Measurements from ENCODE around the gene CSTB. TPM values are rescaled to one million over a fixed set of nuclear protein-coding genes. Genes with fewer than 3 reads are reported as not detected.

CSTB gene
- total RNA-seq (2022; extraction: Qiagen RNA extraction; ENCODE audit: low read depth) = 81.7 to 101 TPM (median 88.1 TPM) in 5 replicates

DNA sequence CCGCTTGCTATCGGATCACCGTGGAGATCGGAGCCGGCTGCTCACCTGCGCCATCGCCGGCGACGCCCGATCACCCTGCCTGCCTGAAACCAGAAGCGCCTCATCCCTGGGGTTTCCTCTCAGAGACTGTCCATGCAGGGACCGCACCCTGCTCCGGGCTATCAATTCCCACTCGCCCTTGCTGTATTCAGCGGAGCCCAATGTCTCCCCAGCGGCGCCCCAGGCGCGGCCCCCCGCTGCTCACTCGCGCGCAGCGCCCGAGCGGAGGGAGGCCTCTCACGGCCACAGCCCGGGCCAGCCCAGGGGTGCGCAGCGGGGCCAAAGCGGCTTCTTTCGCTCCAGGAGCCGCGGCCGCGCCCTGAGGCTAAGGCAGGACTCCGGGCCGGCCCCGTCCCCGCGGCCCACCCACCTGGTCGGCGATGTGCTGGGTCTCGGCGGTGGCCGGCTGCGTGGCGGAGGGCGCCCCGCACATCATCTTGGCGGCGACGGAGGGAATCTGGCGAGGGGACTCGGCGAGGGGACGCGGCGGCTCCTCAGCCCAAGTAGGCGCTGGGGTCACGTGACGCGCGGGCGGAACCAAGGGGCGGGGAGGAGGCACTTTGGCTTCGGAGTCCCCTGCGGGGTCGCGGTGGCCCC, at the start of gene CSTB:
Gene CSTB (minus strand): TSS at position 514 of the 636 bp plus-strand sequence. CDS start 39 bp downstream, at position 475.

GRCh38 chr21:43789276-43790009, 13.3 kb upstream of the CSTB start, which contains the start of gene RRP1:
TSS of gene RRP1 (plus strand) at chr21:43789577. CDS start at chr21:43789630, 53 bp downstream.

Other genes with a start within 250 kb of the CSTB start
- 0.79 to 1.9 TPM (median 1.7 TPM) in 5 replicates for gene HSF2BP, start 116.8 kb downstream of the CSTB start, total RNA-seq (2022; extraction: Qiagen RNA extraction; ENCODE audit: low read depth)
- gene RRP1B, start 116.7 kb downstream of the CSTB start, total RNA-seq (2022; extraction: Qiagen RNA extraction; ENCODE audit: low read depth) = 32.3 to 40.8 TPM (median 37.1 TPM) in 5 replicates
- gene PDXK, start 57.2 kb downstream of the CSTB start, total RNA-seq (2022; extraction: Qiagen RNA extraction; ENCODE audit: low read depth) = 210 to 366 TPM (median 342 TPM) in 5 replicates
- gene RRP1, start 13.3 kb upstream of the CSTB start, total RNA-seq (2022; extraction: Qiagen RNA extraction; ENCODE audit: low read depth) = 29.9 to 39.4 TPM (median 36.3 TPM) in 5 replicates
- 18.7 to 28.1 TPM (median 23.7 TPM) in 5 replicates for gene AGPAT3, start 88.9 kb upstream of the CSTB start, total RNA-seq (2022; extraction: Qiagen RNA extraction; ENCODE audit: low read depth)
- gene TRAPPC10, start 236.0 kb upstream of the CSTB start, total RNA-seq (2022; extraction: Qiagen RNA extraction; ENCODE audit: low read depth) = 14.0 to 18.6 TPM (median 18.3 TPM) in 5 replicates